Neuronal stem cell (in vitro differentiated cells): ENCODE data around the gene ETV1.

Experiments used
- DNase-seq: peaks from one replicate; pipeline ENCODE4 v3.0.0-alpha.2; 2013; ENCODE audit warnings: low spot score
- H2AFZ ChIP-seq: one replicate; pipeline ENCODE4 v1.6.1; 2013; ENCODE audit warnings: mild to moderate bottlenecking, low read length, inconsistent platforms
- H2AK5ac ChIP-seq: 2 replicates; pipeline ENCODE4 v1.6.1; 2013; ENCODE audit warnings: low read depth, mild to moderate bottlenecking, inconsistent platforms, low read length, moderate library complexity, mixed read lengths
- H2BK120ac ChIP-seq: 2 replicates; pipeline ENCODE4 v1.6.1; 2013; ENCODE audit warnings: low read depth, mild to moderate bottlenecking, inconsistent platforms, low read length, moderate library complexity, mixed read lengths
- H2BK12ac ChIP-seq: one replicate; pipeline ENCODE4 v1.6.1; 2013; ENCODE audit warnings: low read length, inconsistent platforms
- H2BK15ac ChIP-seq: 2 replicates; pipeline ENCODE4 v1.6.1; 2013; ENCODE audit warnings: mild to moderate bottlenecking, low read length, inconsistent platforms, mixed read lengths
- H2BK5ac ChIP-seq: one replicate; pipeline ENCODE4 v1.6.1; 2013; ENCODE audit warnings: inconsistent platforms, mild to moderate bottlenecking, low read length, moderate library complexity
- H3K14ac ChIP-seq: one replicate; pipeline ENCODE4 v1.6.1; 2013; ENCODE audit warnings: low read length, inconsistent platforms
- H3K18ac ChIP-seq: 2 replicates; pipeline ENCODE4 v1.6.1; 2013; ENCODE audit warnings: low read length, inconsistent platforms
- H3K23ac ChIP-seq: 2 replicates; pipeline ENCODE4 v1.6.1; 2013; ENCODE audit warnings: low read depth, mild to moderate bottlenecking, mixed read lengths, low read length, inconsistent platforms; ENCODE audit not compliant: poor library complexity
- H3K27ac ChIP-seq: replicated peaks from 3 replicates; pipeline ENCODE4 v1.5.1; 2013; ENCODE audit warnings: low read length, inconsistent platforms
- H3K27me3 ChIP-seq, 3 experiments: 2 replicates each; pipeline ENCODE4 v1.6.1; 2013; ENCODE audit warnings: low read length in 3 of 3, mild to moderate bottlenecking in 2 of 3, inconsistent platforms in 1 of 3, low read depth in 1 of 3, mixed read lengths in 1 of 3, moderate library complexity in 1 of 3; ENCODE audit not compliant: control insufficient read depth in 3 of 3, insufficient read depth in 3 of 3
- H3K36me3 ChIP-seq, 2 donors: replicated peaks in 1 of 2; 2 replicates each; pipeline ENCODE4 v1.6.1; 2013; ENCODE audit warnings: low read length in 2 of 2; ENCODE audit not compliant: control insufficient read depth in 2 of 2, insufficient read depth in 2 of 2
- H3K4ac ChIP-seq: 2 replicates; pipeline ENCODE4 v1.6.1; 2013; ENCODE audit warnings: inconsistent platforms, mild to moderate bottlenecking, low read length, moderate library complexity
- H3K4me1 ChIP-seq, 2 donors: 1 replicate in 1 of 2; 2 replicates in 1 of 2; pipeline ENCODE4 v1.6.1; 2013; ENCODE audit warnings: low read length in 2 of 2, low read depth in 1 of 2; ENCODE audit not compliant: control insufficient read depth in 2 of 2, insufficient read depth in 1 of 2
- H3K4me2 ChIP-seq: one replicate; pipeline ENCODE4 v1.6.1; 2013; ENCODE audit warnings: mild to moderate bottlenecking, low read length, inconsistent platforms; ENCODE audit not compliant: insufficient read depth, poor library complexity, severe bottlenecking
- H3K4me3 ChIP-seq, 2 donors: 2 replicates each; pipeline ENCODE4 v1.5.1; 2013; ENCODE audit warnings: low read length in 2 of 2, mild to moderate bottlenecking in 2 of 2, inconsistent platforms in 1 of 2, moderate library complexity in 1 of 2
- H3K79me1 ChIP-seq: one replicate; pipeline ENCODE4 v1.6.1; 2013; ENCODE audit warnings: low read depth, mild to moderate bottlenecking, inconsistent platforms, low read length, moderate library complexity
- H3K9ac ChIP-seq: one replicate; pipeline ENCODE4 v1.6.1; 2013; ENCODE audit warnings: mild to moderate bottlenecking, low read depth, low read length, inconsistent platforms; ENCODE audit not compliant: poor library complexity
- H3K9me3 ChIP-seq, 2 donors: replicated peaks in 1 of 2; 2 replicates each; pipeline versions ENCODE3 to v1.6.1; 2013; ENCODE audit warnings: low read length in 2 of 2, mild to moderate bottlenecking in 2 of 2, inconsistent platforms in 1 of 2, low read depth in 1 of 2, mixed read lengths in 1 of 2, moderate library complexity in 1 of 2; ENCODE audit not compliant: control insufficient read depth in 2 of 2, insufficient read depth in 1 of 2
- H4K8ac ChIP-seq: one replicate; pipeline ENCODE4 v1.6.1; 2013; ENCODE audit warnings: low read depth, mild to moderate bottlenecking, inconsistent platforms, low read length, moderate library complexity
- H4K91ac ChIP-seq: one replicate; pipeline ENCODE4 v1.6.1; 2013; ENCODE audit warnings: low read length, low read depth, mild to moderate bottlenecking, inconsistent platforms; ENCODE audit not compliant: poor library complexity
- WGBS, 2 donors: extraction: QIAGEN DNeasy Blood & Tissue Kit; methylation state at CpG; one replicate each; pipeline ENCODE4 v1.1.7; 2013; ENCODE audit warnings: missing lambda C conversion rate in 2 of 2, mixed read lengths in 1 of 2; ENCODE audit not compliant: insufficient read length in 2 of 2, insufficient replicate concordance in 1 of 2; ENCODE audit errors: extremely low coverage in 2 of 2; 5-methylcytosine and 5-hydroxymethylcytosine counted together

ETV1 gene

DNA sequence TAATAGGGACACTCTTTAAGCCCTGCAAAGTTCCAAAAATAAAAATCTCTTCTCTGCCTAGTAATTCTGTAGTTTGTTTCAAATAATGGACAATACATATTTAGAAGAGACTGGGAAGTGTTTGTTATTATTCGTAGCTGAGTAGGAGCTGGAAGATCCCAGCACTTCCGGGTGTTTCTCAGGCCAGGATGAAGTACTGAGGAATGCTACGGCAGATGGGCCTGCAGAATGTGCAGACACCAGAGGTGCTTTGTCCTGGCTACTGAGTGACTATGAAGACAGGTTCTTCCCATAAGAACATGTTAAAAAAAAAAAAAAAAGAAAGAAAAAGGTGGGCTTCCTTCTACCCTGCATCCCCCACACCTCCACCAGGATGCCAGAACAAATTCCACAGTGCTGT, 36.1 kb downstream of the ETV1 start:
- Histone ChIP-seq H3K27ac (no peak overlapping the region), H2BK12ac (no peak overlapping the region), H3K14ac (no peak overlapping the region), H2BK5ac (no peak overlapping the region), H4K91ac (no peak overlapping the region), H3K79me1 (no peaks in the 10 kb centered on the region), H3K23ac (no peak overlapping the region), H3K27me3 (no peaks in the 10 kb centered on the region), H3K4me2 (no peak overlapping the region), H3K36me3 (peaks cover 0 to 24% of the 10 kb centered on the region in 2 donors), H2AK5ac (no peak overlapping the region), H2BK15ac (no peak overlapping the region), H3K18ac (no peak overlapping the region), H3K9ac (no peak overlapping the region), H3K9me3 (no peaks in the 10 kb centered on the region), H2AFZ (no peak overlapping the region), H3K4me1 (peaks cover 0 to 3% of the 10 kb centered on the region in 2 donors), H4K8ac (no peak overlapping the region), H3K4me3 (no peak overlapping the region), H3K4ac (no peak overlapping the region), H2BK120ac (no peak overlapping the region)
- WGBS, 2 donors, result no CpG with 5 or more reads among the region's 3 CpGs
- DNase-seq, result no peak

- Histone ChIP-seq H4K8ac (no peak overlapping the region), H3K36me3 (peaks cover 0 to 24% of the 10 kb centered on the region in 2 donors), H2BK120ac (no peak overlapping the region), H3K79me1 (no peaks in the 10 kb centered on the region), H3K9me3 (no peaks in the 10 kb centered on the region), H4K91ac (no peak overlapping the region), H3K14ac (no peak overlapping the region), H3K4ac (no peak overlapping the region), H3K23ac (no peak overlapping the region), H2BK5ac (no peak overlapping the region), H2AK5ac (no peak overlapping the region), H2BK12ac (no peak overlapping the region), H3K4me2 (no peak overlapping the region), H3K27me3 (no peaks in the 10 kb centered on the region), H2BK15ac (no peak overlapping the region), H3K4me1 (peaks cover 0 to 3% of the 10 kb centered on the region in 2 donors), H3K4me3 (no peak overlapping the region), H3K27ac (no peak overlapping the region), H3K18ac (no peak overlapping the region), H2AFZ (no peak overlapping the region), H3K9ac (no peak overlapping the region)
- WGBS, 2 donors, result no CpG with 5 or more reads among the region's 2 CpGs
- no peak for DNase-seq
These were observed 36.5 kb downstream of the ETV1 start for GRCh38 chr7:13952921-13953320.

- no peak overlapping the region for H2BK15ac ChIP-seq
- H3K27me3 ChIP-seq, result no peaks in the 10 kb centered on the region
- no peak overlapping the region for H2BK120ac ChIP-seq
- no peak overlapping the region for H2BK12ac ChIP-seq
- H4K8ac ChIP-seq, result no peak overlapping the region
- no peak for DNase-seq
- H3K9ac ChIP-seq, result no peak overlapping the region
- H3K4me1 ChIP-seq, result peaks cover 0 to 3% of the 10 kb centered on the region in 2 donors
- no CpG with 5 or more reads among the region's 4 CpGs for WGBS, 2 donors
- no peak overlapping the region for H3K4me2 ChIP-seq
- H3K79me1 ChIP-seq, result no peaks in the 10 kb centered on the region
- no peak overlapping the region for H4K91ac ChIP-seq
- H2AFZ ChIP-seq, result no peak overlapping the region
- no peak overlapping the region for H3K18ac ChIP-seq
- H3K9me3 ChIP-seq, result no peaks in the 10 kb centered on the region
- H3K36me3 ChIP-seq, result peaks cover 0 to 24% of the 10 kb centered on the region in 2 donors
- no peak overlapping the region for H3K4me3 ChIP-seq
- no peak overlapping the region for H3K4ac ChIP-seq
- H2BK5ac ChIP-seq, result no peak overlapping the region
- H3K14ac ChIP-seq, result no peak overlapping the region
- H3K27ac ChIP-seq, result no peak overlapping the region
- no peak overlapping the region for H3K23ac ChIP-seq
- no peak overlapping the region for H2AK5ac ChIP-seq
These were observed 39.5 kb downstream of the ETV1 start for GRCh38 chr7:13949939-13950338.

DNA sequence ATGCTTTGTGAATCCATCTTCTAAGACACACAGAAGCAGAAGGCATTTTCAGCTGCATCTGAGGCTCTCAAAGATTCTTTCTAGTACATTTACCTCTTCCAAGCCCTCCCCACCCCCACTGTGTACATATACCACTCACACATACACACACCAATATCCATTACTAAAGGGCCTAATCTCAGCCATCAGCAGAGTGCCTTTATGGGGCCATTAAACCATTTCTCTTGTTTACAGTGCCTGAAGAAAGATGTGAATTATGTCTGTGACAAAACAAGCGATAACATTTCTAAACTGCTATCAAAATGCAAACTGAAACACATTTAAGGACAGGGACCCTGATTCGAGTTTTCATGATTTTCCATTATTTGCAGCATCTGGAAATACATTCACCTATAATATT, 40.0 kb downstream of the ETV1 start:
- DNase-seq, result no peak
- WGBS, 2 donors, result no CpG with 5 or more reads among the region's 2 CpGs
- Histone ChIP-seq H3K9ac (no peak overlapping the region), H2BK15ac (no peak overlapping the region), H3K4me1 (peaks cover 0 to 3% of the 10 kb centered on the region in 2 donors), H2BK120ac (no peak overlapping the region), H3K4me3 (no peak overlapping the region), H4K91ac (no peak overlapping the region), H3K23ac (no peak overlapping the region), H2BK12ac (no peak overlapping the region), H3K36me3 (peaks cover 0 to 24% of the 10 kb centered on the region in 2 donors), H3K27me3 (no peaks in the 10 kb centered on the region), H4K8ac (no peak overlapping the region), H3K79me1 (no peaks in the 10 kb centered on the region), H2AFZ (no peak overlapping the region), H2BK5ac (no peak overlapping the region), H3K4me2 (no peak overlapping the region), H3K27ac (no peak overlapping the region), H3K4ac (no peak overlapping the region), H3K14ac (no peak overlapping the region), H3K18ac (no peak overlapping the region), H2AK5ac (no peak overlapping the region), H3K9me3 (peaks cover 0 to under 1% of the 10 kb centered on the region in 2 donors)
